ENCODE data around the gene ACTR10.

The ACTR10 gene

GRCh38 chr14:58281969-58282368, 82.0 kb downstream of the ACTR10 start:
- DNase-seq (ENCODE audit: low spot score), result no peak

GRCh38 chr14:58282925-58283593, 83.1 kb downstream of the ACTR10 start:
- no peak for DNase-seq (ENCODE audit: low spot score)

- DNase-seq (ENCODE audit: low spot score), result no peak
Observed at GRCh38 chr14:58283730-58284129, 83.8 kb downstream of the ACTR10 start.

GRCh38 chr14:58285132-58285531, 85.2 kb downstream of the ACTR10 start:
- DNase-seq (ENCODE audit: low spot score), result no peak
